Osteoblast (primary cell): ENCODE results near the gene FGD4. TPM values are rescaled to one million over a fixed set of nuclear protein-coding genes. Genes with fewer than 3 reads are reported as not detected.

Source experiments
- DNase-seq: peaks from one replicate; pipeline ENCODE4 v3.0.0; 2011; ENCODE audit warnings: low spot score, mixed read lengths; ENCODE audit not compliant: insufficient read length; ENCODE audit errors: missing footprints
- H2AFZ ChIP-seq: 2 replicates; pipeline ENCODE4 v1.6.0; 2011; ENCODE audit warnings: mild to moderate bottlenecking, low read length
- H3K27ac ChIP-seq: 2 replicates; pipeline ENCODE4 v1.5.1; 2011; ENCODE audit warnings: mild to moderate bottlenecking, low read depth, low read length, moderate library complexity
- H3K27me3 ChIP-seq: 2 replicates; pipeline ENCODE4 v1.6.0; 2012; ENCODE audit warnings: mild to moderate bottlenecking, control low read depth, inconsistent platforms, low read length, moderate library complexity; ENCODE audit not compliant: insufficient read depth
- H3K36me3 ChIP-seq: 2 replicates; pipeline ENCODE4 v1.5.1; 2011; ENCODE audit warnings: mild to moderate bottlenecking, low read length, control low read depth, moderate library complexity; ENCODE audit not compliant: insufficient read depth
- H3K4me1 ChIP-seq: 2 replicates; pipeline ENCODE4 v1.5.1; 2011; ENCODE audit warnings: mild to moderate bottlenecking, low read length, control low read depth, moderate library complexity; ENCODE audit not compliant: insufficient read depth
- H3K4me2 ChIP-seq: 2 replicates; pipeline ENCODE4 v1.6.0; 2011; ENCODE audit warnings: mild to moderate bottlenecking, low read length; ENCODE audit not compliant: insufficient read depth
- H3K4me3 ChIP-seq: fragments of 200-600 bp; sonication (generic); 3 replicates; pipeline ENCODE4 v1.5.1; 2012; ENCODE audit warnings: mild to moderate bottlenecking, low read length, inconsistent platforms; ENCODE audit not compliant: insufficient read depth
- H3K79me2 ChIP-seq: 2 replicates; pipeline ENCODE4 v1.6.0; 2012; ENCODE audit warnings: mild to moderate bottlenecking, low read length, control low read depth, inconsistent platforms; ENCODE audit not compliant: insufficient read depth
- H3K9me3 ChIP-seq: 2 replicates; pipeline ENCODE4 v1.5.1; 2011; ENCODE audit warnings: low read depth, low read length, control low read depth
- H4K20me1 ChIP-seq: 2 replicates; pipeline ENCODE4 v1.6.0; 2012; ENCODE audit warnings: mild to moderate bottlenecking, low read length, control low read depth; ENCODE audit not compliant: insufficient read depth
- total RNA-seq: library from RNA; depleted of rRNA; stranded (reverse); fragments of >200 nt; gene quantifications from 2 replicates; pipeline ENCODE4 v1.2.3, GENCODE V29; 2012
- TF ChIP-seq, protein P1 (sequence below): IDR thresholded peaks from 2 replicates; pipeline ENCODE4 v1.5.1; 2011; ENCODE audit warnings: mild to moderate bottlenecking, low read depth, low read length, moderate library complexity; ENCODE audit errors: extremely low read depth

Gene FGD4
- total RNA-seq, 1 donor: 11.9 TPM

DNA sequence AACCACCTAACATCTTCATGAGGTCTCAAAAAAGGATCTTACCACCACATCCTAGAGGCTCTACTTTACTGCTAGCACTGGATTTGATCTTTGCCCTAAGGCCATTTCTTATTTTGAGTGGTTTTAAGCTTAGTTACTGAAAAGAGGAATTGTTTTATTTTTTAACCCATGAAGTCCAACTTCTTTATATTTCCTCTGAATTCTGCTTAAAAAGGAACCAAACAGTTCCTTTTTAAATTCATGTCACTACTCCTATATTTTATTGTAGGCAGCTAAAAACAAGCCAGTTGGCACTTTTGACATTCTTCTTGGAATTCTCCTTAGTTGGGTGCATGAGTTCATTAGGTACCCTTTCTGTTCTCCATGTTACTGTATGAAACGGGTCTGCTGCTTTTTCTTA, 76.4 kb downstream of the FGD4 start:
- no peaks in the 10 kb centered on the region for H4K20me1 ChIP-seq
- DNase-seq: no peak
- no peaks in the 10 kb centered on the region for H3K36me3 ChIP-seq
- no peaks in the 10 kb centered on the region for H3K4me1 ChIP-seq
- H3K9me3 ChIP-seq: no peaks in the 10 kb centered on the region
- H3K4me3 ChIP-seq: no peak overlapping the region
- no peaks in the 10 kb centered on the region for H3K79me2 ChIP-seq
- TF ChIP-seq, protein P1, sequence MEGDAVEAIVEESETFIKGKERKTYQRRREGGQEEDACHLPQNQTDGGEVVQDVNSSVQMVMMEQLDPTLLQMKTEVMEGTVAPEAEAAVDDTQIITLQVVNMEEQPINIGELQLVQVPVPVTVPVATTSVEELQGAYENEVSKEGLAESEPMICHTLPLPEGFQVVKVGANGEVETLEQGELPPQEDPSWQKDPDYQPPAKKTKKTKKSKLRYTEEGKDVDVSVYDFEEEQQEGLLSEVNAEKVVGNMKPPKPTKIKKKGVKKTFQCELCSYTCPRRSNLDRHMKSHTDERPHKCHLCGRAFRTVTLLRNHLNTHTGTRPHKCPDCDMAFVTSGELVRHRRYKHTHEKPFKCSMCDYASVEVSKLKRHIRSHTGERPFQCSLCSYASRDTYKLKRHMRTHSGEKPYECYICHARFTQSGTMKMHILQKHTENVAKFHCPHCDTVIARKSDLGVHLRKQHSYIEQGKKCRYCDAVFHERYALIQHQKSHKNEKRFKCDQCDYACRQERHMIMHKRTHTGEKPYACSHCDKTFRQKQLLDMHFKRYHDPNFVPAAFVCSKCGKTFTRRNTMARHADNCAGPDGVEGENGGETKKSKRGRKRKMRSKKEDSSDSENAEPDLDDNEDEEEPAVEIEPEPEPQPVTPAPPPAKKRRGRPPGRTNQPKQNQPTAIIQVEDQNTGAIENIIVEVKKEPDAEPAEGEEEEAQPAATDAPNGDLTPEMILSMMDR: no peak
- H3K27ac ChIP-seq: no peak overlapping the region
- no peak overlapping the region for H3K4me2 ChIP-seq
- H2AFZ ChIP-seq: no peak overlapping the region
- no peaks in the 10 kb centered on the region for H3K27me3 ChIP-seq

DNA sequence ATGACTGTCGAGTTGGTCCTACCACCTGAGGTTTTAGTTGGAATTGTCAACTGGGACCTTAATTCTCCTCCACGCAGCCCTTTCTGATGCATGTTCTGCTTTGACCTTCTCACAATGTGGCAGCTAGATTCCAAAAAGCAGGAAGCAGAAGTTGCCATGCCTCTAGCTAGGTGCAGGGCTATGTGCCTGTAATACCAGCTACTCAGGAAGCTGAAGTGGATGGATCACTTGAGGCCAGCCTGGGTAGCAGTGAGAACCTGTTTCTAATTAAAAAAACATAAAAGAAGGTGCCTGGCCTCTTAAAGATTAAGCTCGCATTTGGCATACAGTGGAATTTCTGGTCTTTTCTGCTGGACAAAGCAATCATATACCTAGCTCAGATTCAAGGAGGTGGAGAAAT, 77.1 kb downstream of the FGD4 start:
- Histone ChIP-seq H3K4me1 (no peaks in the 10 kb centered on the region), H3K27ac (no peak overlapping the region), H3K27me3 (no peaks in the 10 kb centered on the region), H4K20me1 (no peaks in the 10 kb centered on the region), H2AFZ (no peak overlapping the region), H3K4me3 (no peak overlapping the region), H3K9me3 (no peaks in the 10 kb centered on the region), H3K36me3 (no peaks in the 10 kb centered on the region), H3K79me2 (no peaks in the 10 kb centered on the region), H3K4me2 (no peak overlapping the region)
- TF ChIP-seq, protein P1: no peak
- DNase-seq: no peak

DNA sequence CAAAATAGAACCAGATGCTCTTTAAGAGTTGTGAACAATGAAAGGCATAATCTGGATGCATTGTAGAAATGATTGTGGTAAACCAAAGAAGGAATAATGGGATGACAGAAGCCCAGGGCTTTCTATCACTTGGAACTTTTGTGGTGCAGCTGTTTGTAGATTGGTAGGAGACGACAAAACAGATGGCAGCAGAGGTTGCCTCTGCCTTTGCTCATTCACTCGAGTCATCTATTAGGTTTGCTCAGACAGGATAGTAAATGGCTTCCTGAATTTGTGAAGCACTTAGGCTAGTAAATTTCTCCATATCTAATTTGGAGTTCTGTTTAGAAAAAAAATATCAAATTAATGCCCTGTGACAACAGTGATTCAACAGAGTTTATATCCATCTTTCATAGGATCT, 78.4 kb downstream of the FGD4 start:
- Histone ChIP-seq H3K36me3 (no peaks in the 10 kb centered on the region), H4K20me1 (no peaks in the 10 kb centered on the region), H2AFZ (no peak overlapping the region), H3K4me3 (no peak overlapping the region), H3K79me2 (no peaks in the 10 kb centered on the region), H3K27ac (no peak overlapping the region), H3K9me3 (no peaks in the 10 kb centered on the region), H3K4me1 (no peaks in the 10 kb centered on the region), H3K27me3 (no peaks in the 10 kb centered on the region), H3K4me2 (no peak overlapping the region)
- no peak for DNase-seq
- TF ChIP-seq, protein P1: no peak

DNA sequence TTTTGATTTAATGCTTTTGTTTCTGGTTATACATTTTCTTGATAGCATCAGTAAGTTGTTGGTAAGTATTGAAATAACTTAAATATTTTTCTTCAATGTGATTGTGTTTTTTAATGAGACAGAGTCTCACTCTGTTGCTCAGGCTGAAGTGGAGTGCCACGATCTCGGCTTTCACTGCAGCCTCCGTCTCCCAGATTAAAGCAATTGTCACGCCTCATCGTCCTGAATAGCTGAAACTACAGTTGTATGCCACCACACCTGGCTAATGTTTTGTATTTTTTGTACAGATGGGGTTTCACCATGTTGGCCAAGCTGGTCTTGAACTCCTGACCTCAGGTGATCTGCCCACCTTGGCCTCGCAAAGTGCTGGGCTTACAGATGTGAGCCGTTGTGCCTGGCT, 78.8 kb downstream of the FGD4 start:
- H3K79me2 ChIP-seq: no peaks in the 10 kb centered on the region
- no peaks in the 10 kb centered on the region for H3K36me3 ChIP-seq
- no peak overlapping the region for H3K4me2 ChIP-seq
- H3K9me3 ChIP-seq: no peaks in the 10 kb centered on the region
- TF ChIP-seq, protein P1: no peak
- no peaks in the 10 kb centered on the region for H3K27me3 ChIP-seq
- H3K27ac ChIP-seq: no peak overlapping the region
- no peak for DNase-seq
- no peak overlapping the region for H3K4me3 ChIP-seq
- H2AFZ ChIP-seq: no peak overlapping the region
- H4K20me1 ChIP-seq: no peaks in the 10 kb centered on the region
- no peaks in the 10 kb centered on the region for H3K4me1 ChIP-seq
